Liver (tissue), 9 donors: Measurements from ENCODE around the gene TMEM232. TPM values are rescaled to one million over a fixed set of nuclear protein-coding genes. Genes with fewer than 3 reads are reported as not detected.

Experiments
- DNase-seq: peaks from one replicate; pipeline ENCODE4 v3.0.0-alpha.2; 2017; ENCODE audit warnings: low spot score
- H3K27ac ChIP-seq, 2 donors: one replicate each; pipeline ENCODE4 v1.7.0; 2013; ENCODE audit warnings: inconsistent platforms in 2 of 2, low read length in 2 of 2, control low read depth in 1 of 2, low read depth in 1 of 2, mild to moderate bottlenecking in 1 of 2
- H3K27me3 ChIP-seq, 4 donors: one replicate each; pipeline versions ENCODE4 v1.6.1 to v1.7.0; 2013; ENCODE audit warnings: low read length in 3 of 4, inconsistent platforms in 1 of 4, mild to moderate bottlenecking in 1 of 4, moderate library complexity in 1 of 4; ENCODE audit not compliant: control insufficient read depth in 4 of 4, insufficient read depth in 4 of 4
- H3K36me3 ChIP-seq, 4 donors: one replicate each; pipeline versions ENCODE4 v1.6.1 to v1.7.0; 2013; ENCODE audit warnings: low read length in 3 of 4, mild to moderate bottlenecking in 3 of 4, low read depth in 1 of 4, moderate library complexity in 1 of 4; ENCODE audit not compliant: control insufficient read depth in 4 of 4, insufficient read depth in 3 of 4
- H3K4me1 ChIP-seq, 4 donors: one replicate each; pipeline versions ENCODE4 v1.6.1 to v1.7.0; 2013; ENCODE audit warnings: low read length in 3 of 4, mild to moderate bottlenecking in 3 of 4, moderate library complexity in 1 of 4; ENCODE audit not compliant: control insufficient read depth in 4 of 4, insufficient read depth in 4 of 4
- H3K4me3 ChIP-seq, 3 donors: one replicate each; pipeline versions ENCODE4 v1.6.1 to v1.7.0; 2013; ENCODE audit warnings: low read length in 3 of 3, control low read depth in 1 of 3, low read depth in 1 of 3, mild to moderate bottlenecking in 1 of 3
- H3K9ac ChIP-seq, 2 donors: one replicate each; pipeline ENCODE4 v1.7.0; 2013; ENCODE audit warnings: low read length in 2 of 2, mild to moderate bottlenecking in 2 of 2, moderate library complexity in 2 of 2, control low read depth in 1 of 2, low read depth in 1 of 2
- H3K9me3 ChIP-seq, 4 donors: one replicate each; pipeline versions ENCODE4 v1.6.1 to v1.7.0; 2013; ENCODE audit warnings: low read length in 3 of 4; ENCODE audit not compliant: control insufficient read depth in 4 of 4
- EGR1 ChIP-seq, 2 donors: IDR thresholded peaks; 2 replicates each; pipeline ENCODE4 v1.6.1; 2016 to 2018; ENCODE audit warnings: antibody characterized with exemption in 2 of 2, low read depth in 2 of 2
- FOXA1 ChIP-seq: IDR thresholded peaks from 2 replicates; pipeline ENCODE4 v1.6.1; 2016; ENCODE audit warnings: antibody characterized with exemption
- FOXA2 ChIP-seq: IDR thresholded peaks from 2 replicates; pipeline ENCODE4 v1.6.1; 2016; ENCODE audit warnings: antibody characterized with exemption
- GABPA ChIP-seq, 2 donors: IDR thresholded peaks in 1 of 2; conservative IDR thresholded peaks in 1 of 2; 2 replicates each; pipeline ENCODE4 v1.6.1; 2016; ENCODE audit warnings: antibody characterized with exemption in 2 of 2, mild to moderate bottlenecking in 1 of 2, moderate library complexity in 1 of 2
- HNF4A ChIP-seq, 2 donors: conservative IDR thresholded peaks; 2 replicates each; pipeline ENCODE4 v1.6.1; 2016; ENCODE audit warnings: antibody characterized with exemption in 2 of 2, mild to moderate bottlenecking in 2 of 2
- HNF4G ChIP-seq: IDR thresholded peaks from 2 replicates; pipeline ENCODE4 v1.6.1; 2016; ENCODE audit warnings: antibody characterized with exemption
- JUND ChIP-seq, 2 donors: IDR thresholded peaks; 2 replicates each; pipeline ENCODE4 v1.6.1; 2016; ENCODE audit warnings: antibody characterized with exemption in 2 of 2
- NR2F2 ChIP-seq: IDR thresholded peaks from 2 replicates; pipeline ENCODE4 v1.6.1; 2016; ENCODE audit warnings: antibody characterized with exemption
- RAD21 ChIP-seq, 2 donors: IDR thresholded peaks; 2 replicates each; pipeline ENCODE4 v1.6.1; 2016; ENCODE audit warnings: antibody characterized with exemption in 2 of 2, mild to moderate bottlenecking in 2 of 2
- RXRA ChIP-seq, 2 donors: IDR thresholded peaks; 2 replicates each; pipeline ENCODE4 v1.6.1; 2017 to 2018; ENCODE audit warnings: antibody characterized with exemption in 2 of 2, mild to moderate bottlenecking in 1 of 2
- SP1 ChIP-seq: IDR thresholded peaks from 2 replicates; pipeline ENCODE4 v1.6.1; 2018; ENCODE audit warnings: antibody characterized with exemption, mild to moderate bottlenecking
- TAF1 ChIP-seq: conservative IDR thresholded peaks from 2 replicates; pipeline ENCODE4 v1.6.1; 2016; ENCODE audit warnings: antibody characterized with exemption, mild to moderate bottlenecking
- YY1 ChIP-seq: IDR thresholded peaks from 2 replicates; pipeline ENCODE4 v1.6.1; 2016; ENCODE audit warnings: antibody characterized with exemption, mild to moderate bottlenecking
- WGBS: extraction: QIAGEN DNeasy Blood & Tissue Kit; methylation state at CpG from one replicate; pipeline ENCODE4 v1.1.7; 2013; 5-methylcytosine and 5-hydroxymethylcytosine counted together
- polyA plus RNA-seq, 2 donors: library from polyadenylated mRNA; stranded (reverse) in 1 of 2; unstranded in 1 of 2; fragments of 200-250 nt in 1 of 2; fragments of >200 nt in 1 of 2; fragmentation: Nextera tagmentation in 1 of 2; extraction: Ambion mirVana in 1 of 2; gene quantifications; one replicate each; pipeline versions ENCODE4 v1.2.1 to v1.2.3, GENCODE V29; 2013 to 2015
- total RNA-seq, 2 donors: library from RNA; depleted of rRNA; stranded (reverse); fragments of >200 nt; gene quantifications; one replicate each; pipeline ENCODE4 v1.2.3, GENCODE V29; 2014
- TF ChIP-seq, protein P1 (sequence below): IDR thresholded peaks from 2 replicates; pipeline ENCODE4 v1.6.1; 2016; ENCODE audit warnings: antibody characterized with exemption
- TF ChIP-seq, protein P2 (sequence below): IDR thresholded peaks from 2 replicates; pipeline ENCODE4 v1.6.1; 2016; ENCODE audit warnings: antibody characterized with exemption
- TF ChIP-seq, protein P3 (sequence below): IDR thresholded peaks from 2 replicates; pipeline ENCODE4 v1.6.1; 2016; ENCODE audit warnings: antibody characterized with exemption
- TF ChIP-seq, protein P4 (sequence below): fragments of 150-350 bp; IDR thresholded peaks from 2 replicates; pipeline ENCODE4 v1.5.1; 2017; ENCODE audit warnings: improper control_type of control experiment, low read depth, low read length; ENCODE audit not compliant: missing input control
- TF ChIP-seq, protein P5 (sequence below): IDR thresholded peaks from 2 replicates; pipeline ENCODE4 v1.6.1; 2016; ENCODE audit warnings: antibody characterized with exemption, mild to moderate bottlenecking
- donor health status: healthy.
- donor health status: healthy.
- donor health status: healthy.
- donor health status: healthy.
- donor health status: healthy.

The TMEM232 gene
- total and polyA plus RNA-seq, 4 donors, result 0.39 to 2.5 (median 1.0) TPM

DNA sequence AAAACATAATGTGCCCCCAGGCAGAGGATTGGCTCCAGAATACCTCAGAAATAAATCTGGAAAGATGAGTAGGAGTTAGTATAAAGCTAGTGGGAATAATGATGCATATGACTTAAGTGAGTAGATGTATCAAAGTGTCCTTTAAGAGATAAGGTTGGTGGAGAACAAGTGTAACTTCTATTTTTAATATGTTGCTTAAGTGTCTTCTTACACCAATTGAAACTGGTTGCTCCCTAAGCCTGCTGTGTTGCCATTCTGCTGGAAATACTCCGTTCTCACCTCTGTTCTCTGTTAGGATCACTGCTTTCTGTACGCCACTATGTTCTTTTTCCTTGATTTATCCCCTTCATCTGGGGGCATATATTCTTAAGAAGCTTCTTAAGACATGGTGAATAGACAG is 286.4 kb downstream of the TMEM232 start:
- TF ChIP-seq YY1, result no peak
- no peak overlapping the region for H3K4me3 ChIP-seq
- no peaks in the 10 kb centered on the region for H3K27me3 ChIP-seq
- no peak for DNase-seq
- H3K9me3 ChIP-seq, result no peaks in the 10 kb centered on the region
- 76% methylated on average over 2 of the region's 2 CpGs for WGBS
- H3K4me1 ChIP-seq, result no peaks in the 10 kb centered on the region
- no peaks in the 10 kb centered on the region for H3K36me3 ChIP-seq
- no peak overlapping the region for H3K27ac ChIP-seq
- H3K9ac ChIP-seq, result no peak overlapping the region

DNA sequence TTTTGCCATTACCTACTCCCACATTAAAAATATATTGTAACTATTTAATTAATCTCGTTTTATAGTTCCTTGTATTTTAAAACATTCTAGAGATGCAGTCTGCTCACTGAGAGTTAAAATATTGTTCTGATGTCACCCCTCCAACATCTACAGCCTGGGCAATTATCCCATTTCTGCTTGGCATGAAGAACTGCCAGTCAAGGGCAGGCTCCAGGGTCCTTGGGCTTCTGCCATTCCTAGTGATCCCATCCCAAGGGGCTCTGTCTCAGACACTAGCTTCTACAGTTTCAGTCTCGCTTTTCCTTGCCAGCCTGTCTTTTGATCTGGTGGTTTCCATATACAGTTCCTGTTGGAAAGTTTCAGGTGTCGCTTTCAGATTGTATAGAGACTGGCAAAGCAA is 287.2 kb downstream of the TMEM232 start:
- H3K9me3 ChIP-seq, result no peaks in the 10 kb centered on the region
- H3K27ac ChIP-seq, result no peak overlapping the region
- H3K36me3 ChIP-seq, result no peaks in the 10 kb centered on the region
- TF ChIP-seq, protein P1, sequence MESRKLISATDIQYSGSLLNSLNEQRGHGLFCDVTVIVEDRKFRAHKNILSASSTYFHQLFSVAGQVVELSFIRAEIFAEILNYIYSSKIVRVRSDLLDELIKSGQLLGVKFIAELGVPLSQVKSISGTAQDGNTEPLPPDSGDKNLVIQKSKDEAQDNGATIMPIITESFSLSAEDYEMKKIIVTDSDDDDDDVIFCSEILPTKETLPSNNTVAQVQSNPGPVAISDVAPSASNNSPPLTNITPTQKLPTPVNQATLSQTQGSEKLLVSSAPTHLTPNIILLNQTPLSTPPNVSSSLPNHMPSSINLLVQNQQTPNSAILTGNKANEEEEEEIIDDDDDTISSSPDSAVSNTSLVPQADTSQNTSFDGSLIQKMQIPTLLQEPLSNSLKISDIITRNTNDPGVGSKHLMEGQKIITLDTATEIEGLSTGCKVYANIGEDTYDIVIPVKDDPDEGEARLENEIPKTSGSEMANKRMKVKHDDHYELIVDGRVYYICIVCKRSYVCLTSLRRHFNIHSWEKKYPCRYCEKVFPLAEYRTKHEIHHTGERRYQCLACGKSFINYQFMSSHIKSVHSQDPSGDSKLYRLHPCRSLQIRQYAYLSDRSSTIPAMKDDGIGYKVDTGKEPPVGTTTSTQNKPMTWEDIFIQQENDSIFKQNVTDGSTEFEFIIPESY, result no peak
- TF ChIP-seq, protein P2, sequence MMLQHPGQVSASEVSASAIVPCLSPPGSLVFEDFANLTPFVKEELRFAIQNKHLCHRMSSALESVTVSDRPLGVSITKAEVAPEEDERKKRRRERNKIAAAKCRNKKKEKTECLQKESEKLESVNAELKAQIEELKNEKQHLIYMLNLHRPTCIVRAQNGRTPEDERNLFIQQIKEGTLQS, result no peak
- no peak for TF ChIP-seq JUND (IDR thresholded peaks at IDR 0.05)
- TF ChIP-seq, protein P3, sequence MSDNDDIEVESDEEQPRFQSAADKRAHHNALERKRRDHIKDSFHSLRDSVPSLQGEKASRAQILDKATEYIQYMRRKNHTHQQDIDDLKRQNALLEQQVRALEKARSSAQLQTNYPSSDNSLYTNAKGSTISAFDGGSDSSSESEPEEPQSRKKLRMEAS, result no peak
- TF ChIP-seq GABPA (IDR thresholded peaks at IDR 0.05 in 1 of 2, conservative IDR thresholded peaks at IDR 0.05 in 1 of 2), result no peak
- TF ChIP-seq FOXA2, result no peak
- no peak for TF ChIP-seq YY1
- TF ChIP-seq NR2F2, result no peak
- no peak for TF ChIP-seq RXRA (IDR thresholded peaks at IDR 0.05)
- TF ChIP-seq TAF1, result no peak
- no peak for TF ChIP-seq SP1
- TF ChIP-seq, protein P4, sequence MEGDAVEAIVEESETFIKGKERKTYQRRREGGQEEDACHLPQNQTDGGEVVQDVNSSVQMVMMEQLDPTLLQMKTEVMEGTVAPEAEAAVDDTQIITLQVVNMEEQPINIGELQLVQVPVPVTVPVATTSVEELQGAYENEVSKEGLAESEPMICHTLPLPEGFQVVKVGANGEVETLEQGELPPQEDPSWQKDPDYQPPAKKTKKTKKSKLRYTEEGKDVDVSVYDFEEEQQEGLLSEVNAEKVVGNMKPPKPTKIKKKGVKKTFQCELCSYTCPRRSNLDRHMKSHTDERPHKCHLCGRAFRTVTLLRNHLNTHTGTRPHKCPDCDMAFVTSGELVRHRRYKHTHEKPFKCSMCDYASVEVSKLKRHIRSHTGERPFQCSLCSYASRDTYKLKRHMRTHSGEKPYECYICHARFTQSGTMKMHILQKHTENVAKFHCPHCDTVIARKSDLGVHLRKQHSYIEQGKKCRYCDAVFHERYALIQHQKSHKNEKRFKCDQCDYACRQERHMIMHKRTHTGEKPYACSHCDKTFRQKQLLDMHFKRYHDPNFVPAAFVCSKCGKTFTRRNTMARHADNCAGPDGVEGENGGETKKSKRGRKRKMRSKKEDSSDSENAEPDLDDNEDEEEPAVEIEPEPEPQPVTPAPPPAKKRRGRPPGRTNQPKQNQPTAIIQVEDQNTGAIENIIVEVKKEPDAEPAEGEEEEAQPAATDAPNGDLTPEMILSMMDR, result no peak
- no peak for TF ChIP-seq HNF4A (conservative IDR thresholded peaks at IDR 0.05)
- TF ChIP-seq RAD21 (IDR thresholded peaks at IDR 0.05), result no peak
- no peak for TF ChIP-seq HNF4G
- TF ChIP-seq, protein P5, sequence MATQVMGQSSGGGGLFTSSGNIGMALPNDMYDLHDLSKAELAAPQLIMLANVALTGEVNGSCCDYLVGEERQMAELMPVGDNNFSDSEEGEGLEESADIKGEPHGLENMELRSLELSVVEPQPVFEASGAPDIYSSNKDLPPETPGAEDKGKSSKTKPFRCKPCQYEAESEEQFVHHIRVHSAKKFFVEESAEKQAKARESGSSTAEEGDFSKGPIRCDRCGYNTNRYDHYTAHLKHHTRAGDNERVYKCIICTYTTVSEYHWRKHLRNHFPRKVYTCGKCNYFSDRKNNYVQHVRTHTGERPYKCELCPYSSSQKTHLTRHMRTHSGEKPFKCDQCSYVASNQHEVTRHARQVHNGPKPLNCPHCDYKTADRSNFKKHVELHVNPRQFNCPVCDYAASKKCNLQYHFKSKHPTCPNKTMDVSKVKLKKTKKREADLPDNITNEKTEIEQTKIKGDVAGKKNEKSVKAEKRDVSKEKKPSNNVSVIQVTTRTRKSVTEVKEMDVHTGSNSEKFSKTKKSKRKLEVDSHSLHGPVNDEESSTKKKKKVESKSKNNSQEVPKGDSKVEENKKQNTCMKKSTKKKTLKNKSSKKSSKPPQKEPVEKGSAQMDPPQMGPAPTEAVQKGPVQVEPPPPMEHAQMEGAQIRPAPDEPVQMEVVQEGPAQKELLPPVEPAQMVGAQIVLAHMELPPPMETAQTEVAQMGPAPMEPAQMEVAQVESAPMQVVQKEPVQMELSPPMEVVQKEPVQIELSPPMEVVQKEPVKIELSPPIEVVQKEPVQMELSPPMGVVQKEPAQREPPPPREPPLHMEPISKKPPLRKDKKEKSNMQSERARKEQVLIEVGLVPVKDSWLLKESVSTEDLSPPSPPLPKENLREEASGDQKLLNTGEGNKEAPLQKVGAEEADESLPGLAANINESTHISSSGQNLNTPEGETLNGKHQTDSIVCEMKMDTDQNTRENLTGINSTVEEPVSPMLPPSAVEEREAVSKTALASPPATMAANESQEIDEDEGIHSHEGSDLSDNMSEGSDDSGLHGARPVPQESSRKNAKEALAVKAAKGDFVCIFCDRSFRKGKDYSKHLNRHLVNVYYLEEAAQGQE, result no peak
- no peak for TF ChIP-seq EGR1 (IDR thresholded peaks at IDR 0.05; ENCODE audit: low read depth in 2 of 2)
- TF ChIP-seq FOXA1, result no peak
- no peak overlapping the region for H3K4me3 ChIP-seq
- no peaks in the 10 kb centered on the region for H3K4me1 ChIP-seq
- no peaks in the 10 kb centered on the region for H3K27me3 ChIP-seq
- no peak overlapping the region for H3K9ac ChIP-seq
- WGBS, result 78% methylated on average over 3 of the region's 3 CpGs
- no peak for DNase-seq
